Effector memory CD4-positive, alpha-beta T cell (primary cell): Measurements from ENCODE around the gene SLC10A3.
A peak's percentile ranks its signal among the peaks of the same experiment; 100 is the strongest.

Experiments used
- DNase-seq, 3 donors: peaks; one replicate each; pipeline ENCODE4 v3.0.0-alpha.2; 2020
- H3K27ac ChIP-seq: 2 replicates; pipeline ENCODE4 v1.7.0; 2013; ENCODE audit warnings: mild to moderate bottlenecking, low read length, moderate library complexity; ENCODE audit not compliant: insufficient read depth, poor library complexity, severe bottlenecking
- H3K27me3 ChIP-seq: replicated peaks from 2 replicates; pipeline ENCODE4 v1.7.0; 2013; ENCODE audit warnings: mild to moderate bottlenecking, low read length; ENCODE audit not compliant: insufficient read depth, control insufficient read depth, poor library complexity, severe bottlenecking
- H3K36me3 ChIP-seq: 2 replicates; pipeline ENCODE4 v1.7.0; 2013; ENCODE audit warnings: mild to moderate bottlenecking, low read length, moderate library complexity; ENCODE audit not compliant: control insufficient read depth, insufficient read depth
- H3K4me1 ChIP-seq: 2 replicates; pipeline ENCODE4 v1.7.0; 2013; ENCODE audit warnings: low read length, mild to moderate bottlenecking; ENCODE audit not compliant: control insufficient read depth, insufficient read depth, poor library complexity, severe bottlenecking
- H3K4me3 ChIP-seq: 2 replicates; pipeline ENCODE4 v1.7.0; 2013; ENCODE audit warnings: low read length, low read depth, mild to moderate bottlenecking; ENCODE audit not compliant: insufficient read depth, poor library complexity, severe bottlenecking
- H3K9me3 ChIP-seq: 2 replicates; pipeline ENCODE4 v1.7.0; 2013; ENCODE audit warnings: mild to moderate bottlenecking, low read length, moderate library complexity; ENCODE audit not compliant: control insufficient read depth

SLC10A3 gene

DNA sequence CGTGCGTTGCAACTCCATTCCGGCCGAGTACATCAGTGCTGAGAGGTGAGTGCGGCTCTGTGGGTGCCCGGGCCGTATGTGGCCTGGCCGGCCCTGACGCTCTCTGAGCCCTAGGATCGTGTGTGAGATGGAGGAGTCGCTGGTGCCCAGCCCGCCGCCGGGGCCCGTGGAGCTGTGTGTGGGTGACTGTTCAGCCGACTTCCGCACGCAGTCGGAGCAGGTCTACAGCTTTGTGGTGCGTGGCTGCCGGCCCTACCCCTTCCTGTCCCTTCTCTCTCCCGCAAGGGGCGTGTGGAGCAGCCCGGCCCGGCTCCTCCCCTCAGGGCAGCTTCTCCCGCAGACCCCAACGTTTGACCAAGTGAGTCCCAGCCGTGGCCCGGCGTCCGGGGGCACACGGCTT lies 24.4 kb downstream of the SLC10A3 start:
- no peaks in the 10 kb centered on the region for H3K27me3 ChIP-seq
- H3K4me3 ChIP-seq: no peak overlapping the region
- no peak overlapping the region for H3K27ac ChIP-seq
- DNase-seq: no peak
- H3K9me3 ChIP-seq: no peaks in the 10 kb centered on the region
- no peaks in the 10 kb centered on the region for H3K4me1 ChIP-seq
- H3K36me3 ChIP-seq: peaks cover 25% of the 10 kb centered on the region

DNA sequence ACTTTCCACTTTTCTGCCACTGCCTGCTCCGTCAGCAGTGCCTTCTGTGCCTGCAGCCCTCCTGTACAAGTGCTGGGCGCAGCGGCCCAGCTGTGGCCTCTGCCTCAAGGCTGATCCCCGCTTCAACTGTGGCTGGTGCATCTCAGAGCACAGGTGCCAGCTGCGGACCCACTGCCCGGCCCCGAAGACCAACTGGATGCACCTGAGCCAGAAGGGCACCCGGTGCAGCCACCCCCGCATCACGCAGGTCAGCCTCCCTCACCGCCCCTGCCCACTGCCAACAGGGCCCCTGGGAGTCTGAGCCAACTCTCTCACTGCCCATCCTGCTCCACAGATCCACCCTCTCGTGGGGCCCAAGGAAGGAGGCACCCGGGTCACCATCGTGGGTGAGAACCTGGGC lies 24.8 kb downstream of the SLC10A3 start:
- Histone ChIP-seq H3K4me3 (no peak overlapping the region), H3K9me3 (no peaks in the 10 kb centered on the region), H3K4me1 (no peaks in the 10 kb centered on the region), H3K27ac (no peak overlapping the region), H3K27me3 (no peaks in the 10 kb centered on the region), H3K36me3 (peaks cover 23% of the 10 kb centered on the region)
- no peak for DNase-seq

- H3K4me1 ChIP-seq: peaks cover 3% of the 10 kb centered on the region
- peaks cover 16% of the 10 kb centered on the region for H3K36me3 ChIP-seq
- no peak overlapping the region for H3K27ac ChIP-seq
- H3K27me3 ChIP-seq: no peaks in the 10 kb centered on the region
- no peak overlapping the region for H3K4me3 ChIP-seq
- H3K9me3 ChIP-seq: no peaks in the 10 kb centered on the region
- DNase-seq: no peak
Measured at GRCh38 chrX:154464806-154465365, 25.5 kb downstream of the SLC10A3 start.

- Histone ChIP-seq H3K4me3 (no peak overlapping the region), H3K27me3 (no peaks in the 10 kb centered on the region), H3K36me3 (peaks cover 11% of the 10 kb centered on the region), H3K27ac (no peak overlapping the region), H3K9me3 (no peaks in the 10 kb centered on the region), H3K4me1 (peaks cover 4% of the 10 kb centered on the region)
- DNase-seq: no peak
Measured at GRCh38 chrX:154463611-154464220, 26.7 kb downstream of the SLC10A3 start.

DNA sequence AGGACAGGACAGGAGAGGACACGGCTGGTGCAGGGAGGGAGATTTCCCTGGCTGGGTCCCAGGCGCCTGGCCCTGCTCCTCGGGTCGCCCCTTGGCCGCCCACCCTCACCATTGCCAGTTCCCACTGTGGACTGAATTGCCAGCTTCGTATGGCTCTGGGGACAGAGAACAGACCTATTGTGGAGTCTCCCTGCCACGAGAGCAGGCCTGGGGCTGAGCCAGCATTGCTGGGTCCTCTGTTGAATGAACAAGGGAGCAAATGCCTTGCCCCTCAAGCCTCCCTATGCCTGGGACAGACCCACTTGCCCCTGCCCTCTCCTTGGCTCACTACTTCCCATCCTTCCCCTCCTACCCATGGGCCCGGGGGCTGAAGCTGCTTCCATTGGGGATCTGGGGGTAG lies 28.0 kb downstream of the SLC10A3 start:
- DNase-seq: no peak
- peaks cover 11% of the 10 kb centered on the region for H3K36me3 ChIP-seq
- H3K4me1 ChIP-seq: peaks cover 4% of the 10 kb centered on the region
- no peak overlapping the region for H3K4me3 ChIP-seq
- no peaks in the 10 kb centered on the region for H3K9me3 ChIP-seq
- no peaks in the 10 kb centered on the region for H3K27me3 ChIP-seq
- no peak overlapping the region for H3K27ac ChIP-seq

- Histone ChIP-seq H3K4me3 (no peak overlapping the region), H3K27ac (no peak overlapping the region), H3K36me3 (peaks cover 3% of the 10 kb centered on the region), H3K27me3 (no peaks in the 10 kb centered on the region), H3K9me3 (no peaks in the 10 kb centered on the region), H3K4me1 (peaks cover 4% of the 10 kb centered on the region)
- no peak for DNase-seq
Measured at GRCh38 chrX:154460326-154460725, 30.1 kb downstream of the SLC10A3 start.

DNA sequence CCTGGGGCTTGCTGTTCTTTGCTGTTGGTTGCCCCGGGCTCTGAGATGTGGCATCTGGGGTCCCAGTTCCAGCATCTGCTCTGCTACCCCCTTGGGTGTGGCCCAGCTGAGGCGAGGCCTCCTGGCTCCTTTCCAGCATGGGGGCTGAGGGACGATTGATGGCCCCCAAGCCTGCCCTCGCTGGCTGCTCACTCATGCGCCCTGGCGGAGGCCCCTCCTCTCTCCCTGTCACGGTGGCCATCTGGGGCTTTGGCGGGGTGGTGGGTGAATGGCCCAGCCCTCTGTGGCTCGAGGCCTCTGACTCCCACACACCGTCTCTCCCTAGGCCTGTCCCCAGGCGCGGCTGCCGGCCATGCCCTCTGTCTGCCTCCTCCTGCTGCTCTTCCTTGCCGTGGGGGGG lies 30.6 kb downstream of the SLC10A3 start:
- Histone ChIP-seq H3K27ac (no peak overlapping the region), H3K36me3 (peaks cover 3% of the 10 kb centered on the region), H3K9me3 (no peaks in the 10 kb centered on the region), H3K4me3 (no peak overlapping the region), H3K27me3 (no peaks in the 10 kb centered on the region), H3K4me1 (peaks cover 4% of the 10 kb centered on the region)
- DNase-seq: no peak

GRCh38 chrX:154458954-154459778 lies 31.3 kb downstream of the SLC10A3 start:
- H3K27me3 ChIP-seq: no peaks in the 10 kb centered on the region
- no peak for DNase-seq
- H3K4me1 ChIP-seq: peaks cover 4% of the 10 kb centered on the region
- no peaks in the 10 kb centered on the region for H3K9me3 ChIP-seq
- peak overlapping the region; percentile 61 for H3K4me3 ChIP-seq
- H3K27ac ChIP-seq: peak overlapping the region; percentile 58
- H3K36me3 ChIP-seq: peaks cover 2% of the 10 kb centered on the region

DNA sequence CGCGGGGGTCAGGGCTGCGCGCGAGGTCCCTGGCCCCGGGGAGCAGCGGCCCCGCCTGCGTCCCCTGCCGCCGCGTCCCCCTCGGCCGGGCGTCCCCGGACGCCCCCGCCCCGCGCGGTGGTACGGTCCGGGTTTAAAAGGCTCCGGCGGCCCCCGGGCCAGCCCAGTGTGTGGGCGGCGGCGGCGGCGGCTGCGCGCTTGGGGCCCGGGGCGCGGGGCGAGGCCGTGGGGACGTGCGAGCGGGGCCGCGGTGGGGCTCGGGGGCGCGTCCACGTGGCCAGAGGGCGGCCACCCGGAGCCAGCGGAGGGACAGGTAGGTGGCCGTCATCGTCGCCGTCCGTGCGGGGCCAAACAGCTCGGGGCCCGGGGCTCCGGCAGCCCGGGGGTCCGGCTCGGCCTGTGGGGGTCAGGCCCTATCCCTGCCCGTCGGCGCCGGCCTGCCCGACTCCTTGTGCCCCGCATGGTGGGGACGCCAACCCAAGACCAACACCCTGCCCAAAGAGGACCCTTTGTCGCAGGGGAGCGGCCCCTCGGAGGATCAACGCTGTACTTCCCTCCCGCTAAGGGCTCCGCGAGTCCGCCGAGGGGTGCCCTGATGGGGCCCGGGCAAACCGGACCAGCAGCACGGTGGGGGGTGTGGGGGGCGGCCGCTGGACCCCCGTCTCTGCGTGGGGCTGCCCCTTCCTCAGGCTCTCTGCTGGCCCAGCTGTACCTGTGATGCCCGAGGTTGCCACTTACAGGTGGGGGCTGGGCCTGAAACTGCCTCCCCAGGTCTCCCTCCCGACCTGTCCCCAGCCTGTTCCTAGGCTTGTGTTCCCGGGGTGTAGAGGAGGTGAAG lies 32.1 kb downstream of the SLC10A3 start, which contains the start of gene PLXNA3:
Gene PLXNA3 (plus strand): TSS at position 166 of the 838 bp plus-strand sequence. CDS start 1,903 bp downstream, outside the sequence.
- no peaks in the 10 kb centered on the region for H3K36me3 ChIP-seq
- H3K27ac ChIP-seq: peak within 1 kb of the TSS; percentile 58
- peak within 1 kb of the TSS; percentile 61 for H3K4me3 ChIP-seq
- no peaks in the 10 kb centered on the region for H3K27me3 ChIP-seq
- peaks cover 4% of the 10 kb centered on the region for H3K4me1 ChIP-seq
- peak; percentile 46 to 56 (median 54) for DNase-seq
- H3K9me3 ChIP-seq: no peaks in the 10 kb centered on the region
